Activated effector memory CD4-positive, alpha-beta T cell treated with anti-CD3 and anti-CD28 coated beads, Interleukin-2, amount 50 U/mL, for 16 hours (primary cell): ENCODE results near the gene DDX25.
A peak's percentile ranks its signal among the peaks of the same experiment; 100 is the strongest.

ENCODE experiments used
- DNase-seq: peaks from one replicate; pipeline ENCODE4 v3.0.0-alpha.2; 2020

The DDX25 gene

DNA sequence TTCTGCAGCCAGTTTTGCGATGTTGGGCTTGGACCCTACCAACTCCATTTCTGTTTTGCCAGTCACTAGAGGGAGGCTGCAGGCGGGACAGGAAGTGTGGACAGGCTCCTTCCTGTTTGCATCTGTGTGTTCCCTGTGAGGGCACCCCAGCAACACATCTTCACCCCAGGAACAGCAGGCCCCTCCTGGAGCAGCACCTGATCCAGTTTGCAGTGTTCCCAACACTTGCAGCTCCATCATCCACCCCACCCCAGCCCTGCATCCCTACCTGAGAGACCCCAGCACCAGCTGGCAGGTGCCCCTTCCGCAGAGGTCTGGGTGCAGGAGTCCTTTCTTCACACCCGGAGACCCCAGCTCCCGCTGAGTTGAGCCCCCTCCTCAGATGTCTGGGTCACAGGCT, 34.1 kb downstream of the DDX25 start:
- no peak for DNase-seq

- DNase-seq: no peak
Observed at GRCh38 chr11:125939081-125939521, 34.8 kb downstream of the DDX25 start.

DNA sequence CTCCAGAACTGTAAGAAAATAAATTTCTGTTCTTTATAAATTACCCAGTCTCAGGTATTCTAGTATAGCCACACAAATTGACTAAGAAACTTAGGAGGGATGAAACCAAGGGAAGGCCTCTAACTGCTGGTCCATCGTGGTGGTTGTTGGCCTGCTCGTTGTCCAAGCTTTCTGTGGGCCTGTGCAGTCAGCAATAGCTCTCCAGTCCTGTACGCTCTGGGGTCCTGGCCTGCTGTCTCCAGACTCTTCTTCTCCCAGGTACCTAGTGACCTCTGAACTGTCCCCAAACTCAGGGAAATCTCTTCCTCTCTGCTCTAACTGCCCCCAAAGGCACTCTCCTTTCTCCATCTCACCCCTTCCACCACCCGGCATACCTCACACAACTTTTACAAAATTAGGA, 35.8 kb downstream of the DDX25 start:
- no peak for DNase-seq

- DNase-seq: no peak
Observed at GRCh38 chr11:125941267-125941618, 36.9 kb downstream of the DDX25 start.

DNA sequence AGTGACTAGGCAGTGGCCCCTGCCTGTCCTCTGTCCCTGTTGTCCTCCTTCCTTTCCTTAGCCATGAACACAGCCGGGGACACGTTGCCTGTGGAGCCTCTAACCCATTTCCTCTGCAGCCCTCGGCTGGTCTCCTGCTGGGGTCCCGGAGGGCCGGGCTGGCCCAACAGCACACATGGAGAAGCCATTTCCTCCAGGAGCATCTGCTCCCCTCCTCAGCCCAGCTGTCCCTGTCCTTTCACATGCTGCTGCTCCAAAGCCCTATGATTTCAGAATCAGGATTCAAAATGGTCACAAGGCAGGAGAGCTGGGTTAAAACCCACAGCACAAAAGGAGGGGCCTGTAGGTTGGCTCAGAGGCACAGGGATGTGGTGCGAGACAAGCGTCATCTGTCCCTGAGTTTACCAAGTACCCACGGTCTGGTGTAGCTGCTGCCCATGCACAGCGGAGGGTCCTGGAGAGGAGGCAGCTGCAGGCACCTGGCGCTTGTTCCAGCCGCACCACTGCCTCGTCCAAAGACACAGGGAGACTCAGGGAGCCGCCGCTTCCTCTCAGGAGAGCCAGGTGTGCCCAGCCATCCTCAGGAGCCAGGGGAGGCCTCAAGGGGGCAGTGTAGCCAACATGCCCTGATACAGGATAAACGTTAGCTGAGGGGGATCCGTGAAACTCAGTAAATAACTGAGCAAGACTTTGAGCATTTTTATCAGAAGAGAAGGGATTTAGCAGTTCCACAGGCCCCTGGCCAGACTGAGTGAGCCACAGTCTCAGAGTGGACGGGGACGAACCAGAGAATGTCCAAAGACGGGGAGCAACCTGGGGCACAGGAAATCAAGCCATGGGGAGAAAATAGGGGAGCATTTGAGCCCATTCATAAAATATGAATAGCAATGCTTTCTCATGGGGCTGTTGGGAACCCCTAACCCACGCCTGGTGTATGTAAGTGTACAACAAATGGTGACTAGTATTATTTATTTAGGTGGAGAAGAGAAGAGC, 37.6 kb downstream of the DDX25 start:
- peak; percentile 77 for DNase-seq

DNA sequence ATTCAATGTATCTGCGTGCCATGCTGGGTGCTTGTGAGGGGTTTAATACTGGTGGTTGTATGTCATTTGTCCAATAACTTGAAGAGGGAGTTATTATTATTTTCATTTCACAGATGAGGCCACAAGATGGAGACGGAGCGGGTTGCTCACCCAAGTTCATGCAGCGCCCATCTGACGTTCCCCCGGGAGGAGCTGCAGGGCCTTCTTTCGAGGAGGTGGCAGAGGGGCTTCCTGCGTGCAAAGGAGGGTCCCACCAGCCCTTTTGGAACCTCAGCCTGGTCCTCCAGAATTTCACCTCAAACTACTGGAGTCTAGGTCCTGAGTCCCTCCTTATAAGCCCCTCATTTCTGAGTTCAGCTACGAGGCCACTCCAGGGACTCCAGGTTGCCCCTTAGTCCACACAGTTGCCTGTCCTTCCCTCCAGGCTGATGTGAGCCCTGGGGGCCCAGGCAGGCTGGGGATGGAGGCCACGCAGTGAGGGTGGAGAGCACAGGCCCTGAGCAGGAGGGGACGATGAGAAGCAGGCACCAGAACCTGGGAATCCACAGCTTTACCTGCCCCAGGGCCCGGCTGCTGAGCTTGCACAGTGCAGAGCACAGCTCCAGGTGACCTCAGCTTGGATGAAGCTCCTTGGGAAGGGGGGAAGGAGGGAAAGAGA, 38.6 kb downstream of the DDX25 start:
- no peak for DNase-seq

- DNase-seq: no peak
Observed at GRCh38 chr11:125943661-125944349, 39.5 kb downstream of the DDX25 start.

- DNase-seq: no peak
Observed at GRCh38 chr11:125944350-125945010, 40.2 kb downstream of the DDX25 start.

- DNase-seq: no peak
Observed at GRCh38 chr11:125945011-125945796, 40.9 kb downstream of the DDX25 start.

GRCh38 chr11:125945797-125946520, 41.7 kb downstream of the DDX25 start, which contains the start of gene VSIG10L2:
Gene VSIG10L2 (plus strand): TSS chr11:125946044. CDS start chr11:125946056, 12 bp downstream.
- DNase-seq: no peak

DNA sequence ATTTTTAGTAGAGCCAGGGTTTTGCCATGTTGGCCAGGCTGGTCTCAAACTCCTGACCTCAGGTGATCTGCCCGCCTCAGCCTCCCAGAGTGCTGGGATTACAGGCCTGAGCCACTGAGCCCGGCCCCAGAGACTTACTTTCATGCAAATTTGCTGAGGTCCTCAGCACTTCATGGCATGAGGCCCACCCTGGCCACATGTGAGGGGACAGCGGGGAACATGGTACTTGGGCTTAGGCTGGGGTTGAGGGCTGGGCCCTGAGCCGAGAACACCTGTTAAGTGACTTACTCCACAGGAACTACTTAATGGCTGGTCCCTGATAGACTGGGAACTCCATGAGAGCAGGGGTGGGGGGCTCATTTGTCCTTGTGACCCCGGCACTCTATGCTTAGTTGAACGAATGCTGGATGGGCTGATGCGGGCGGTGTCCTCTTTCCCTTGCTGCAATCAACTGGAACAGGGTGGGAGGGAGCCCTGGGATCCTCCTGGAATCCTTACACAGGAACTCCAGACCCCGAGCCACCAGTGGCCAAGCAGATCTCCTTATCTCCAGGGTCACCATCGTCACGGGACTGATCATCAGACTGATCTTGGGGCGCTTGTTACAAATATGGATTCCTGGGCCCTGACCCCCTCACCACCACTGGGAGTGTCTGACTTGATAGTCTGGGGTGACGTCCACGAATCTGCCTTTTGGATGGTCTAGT, 42.6 kb downstream of the DDX25 start:
- no peak for DNase-seq

- no peak for DNase-seq
Observed at GRCh38 chr11:125947419-125948277, 43.3 kb downstream of the DDX25 start.

DNA sequence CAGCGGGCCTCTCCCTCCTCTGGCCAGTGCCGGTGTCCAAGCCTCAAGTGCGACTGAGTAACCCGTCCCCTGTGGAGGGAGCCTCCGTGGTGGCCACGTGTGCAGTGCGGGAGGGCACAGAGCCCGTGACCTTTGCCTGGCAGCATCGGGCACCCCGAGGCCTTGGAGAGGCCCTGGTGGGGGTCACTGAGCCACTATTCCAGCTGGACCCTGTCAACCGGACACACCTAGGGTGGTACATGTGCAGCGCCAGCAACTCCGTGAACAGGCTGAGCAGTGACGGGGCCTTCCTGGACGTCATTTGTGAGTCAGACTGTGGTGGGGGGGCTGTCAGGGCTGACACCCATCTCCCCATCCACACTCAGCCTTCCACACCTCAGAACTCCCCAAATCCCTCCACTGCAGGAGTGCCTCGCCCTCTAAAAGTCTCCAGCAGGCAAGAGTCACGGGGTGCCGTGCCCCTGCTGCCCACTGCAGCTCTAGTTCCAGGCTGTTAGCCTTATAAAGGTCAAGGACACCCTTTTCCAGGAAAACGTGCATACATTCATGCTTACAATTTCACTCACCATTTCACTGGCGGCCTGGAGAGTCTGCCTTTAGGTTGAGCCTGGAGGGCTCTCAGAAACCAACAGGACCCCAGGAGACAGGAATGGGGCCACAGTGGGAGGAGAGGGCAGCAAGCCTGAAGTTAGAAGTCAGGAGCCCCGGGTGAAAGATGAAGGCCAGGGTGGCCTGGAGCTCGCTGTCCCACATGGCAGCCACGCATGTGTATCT, 44.2 kb downstream of the DDX25 start:
- DNase-seq: no peak

DNA sequence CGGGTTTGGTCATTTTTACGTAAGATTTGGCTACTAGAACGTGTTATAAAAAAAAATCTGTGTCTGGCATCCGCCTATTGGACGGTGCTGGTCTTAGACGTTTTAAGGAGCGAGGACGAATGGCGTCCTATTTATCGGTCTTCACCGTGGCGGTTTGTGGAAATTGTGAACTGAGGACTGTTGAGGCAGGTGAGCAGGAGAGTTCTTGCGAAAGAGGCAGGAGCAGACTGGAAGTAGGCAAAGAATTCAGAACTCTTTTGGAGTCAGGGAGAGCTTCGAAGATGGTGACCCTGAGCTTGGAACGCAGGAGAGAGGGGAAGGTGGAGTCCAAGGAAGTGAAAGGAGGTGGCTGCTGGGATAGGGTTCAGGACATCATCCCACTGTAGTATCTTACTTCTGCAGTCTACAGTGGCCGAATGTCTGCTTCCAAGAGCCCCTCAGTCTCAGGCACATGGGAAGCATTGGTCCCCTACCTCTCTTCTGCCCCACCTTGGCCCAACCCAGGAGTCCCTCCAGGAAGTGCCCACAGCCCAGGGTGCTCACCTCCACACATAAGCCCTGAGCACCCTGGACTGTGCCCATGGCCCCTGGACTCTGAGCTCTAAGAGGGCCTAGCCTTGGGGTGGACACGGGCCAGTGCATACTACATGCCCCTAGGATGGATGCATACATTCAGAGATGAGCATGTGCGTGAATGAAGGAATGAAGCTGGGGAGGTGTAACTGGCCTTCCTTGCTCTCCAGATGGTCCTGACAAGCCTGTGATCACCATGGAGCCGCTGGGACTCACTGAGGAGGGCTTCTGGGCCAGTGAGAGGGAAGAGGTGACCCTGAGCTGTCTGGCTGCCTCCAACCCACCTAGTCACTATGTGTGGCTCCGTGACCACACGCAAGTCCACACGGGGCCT, 45.2 kb downstream of the DDX25 start:
- no peak for DNase-seq

- no peak for DNase-seq
Observed at GRCh38 chr11:125950178-125950490, 45.8 kb downstream of the DDX25 start.

DNA sequence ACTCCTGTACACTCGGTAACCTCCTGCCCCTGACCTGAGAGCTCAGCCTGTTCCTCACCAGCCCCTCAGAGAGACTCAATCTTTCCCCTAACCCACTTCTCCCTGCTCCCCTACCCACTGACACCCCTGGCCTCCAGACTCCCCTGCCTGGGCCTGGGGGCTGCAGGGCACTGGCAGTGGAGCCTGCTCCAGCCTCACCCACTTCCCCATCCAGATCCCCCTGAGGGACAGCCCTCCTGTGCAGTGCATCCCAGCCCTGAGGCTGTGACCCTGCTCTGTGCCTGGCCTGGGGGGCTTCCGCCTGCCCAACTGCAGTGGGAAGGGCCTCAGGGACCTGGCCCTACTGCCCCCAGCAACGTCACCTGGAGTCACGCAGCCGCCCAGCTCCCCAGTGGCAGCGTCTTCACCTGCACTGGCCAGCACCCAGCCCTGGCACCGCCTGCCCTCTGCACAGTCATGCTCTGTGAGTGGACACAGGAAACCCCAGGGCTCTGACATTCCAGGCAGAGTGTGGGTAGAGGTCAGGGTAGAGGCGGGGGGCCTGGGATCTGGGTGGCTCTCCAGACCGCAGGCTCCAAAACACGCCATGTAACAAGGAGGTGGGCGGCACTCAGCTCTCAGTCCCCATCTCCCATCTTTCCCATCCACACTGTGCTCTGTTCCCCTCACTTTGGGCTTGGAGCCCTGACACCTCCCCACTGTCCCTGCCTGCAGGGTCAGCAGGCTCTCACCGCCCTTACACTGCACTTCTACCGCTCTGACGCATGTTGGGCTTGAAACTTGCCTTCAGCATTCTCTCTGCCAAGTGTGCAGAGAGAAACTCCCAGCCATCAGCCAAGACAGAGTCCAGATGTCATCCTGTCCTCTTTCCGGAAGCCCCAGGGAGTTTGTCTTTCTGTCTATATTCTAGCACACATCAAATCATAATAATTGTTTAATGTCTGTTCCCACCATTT, 46.7 kb downstream of the DDX25 start:
- DNase-seq: no peak

- no peak for DNase-seq
Observed at GRCh38 chr11:125951731-125952130, 47.4 kb downstream of the DDX25 start.
